ENCODE measurements around the gene MEG3. TPM values are rescaled to one million over a fixed set of nuclear protein-coding genes. Genes with fewer than 3 reads are reported as not detected.

MEG3 gene
- total and polyA plus RNA-seq, 4 experiments from 2014 or later, result not detected

DNA sequence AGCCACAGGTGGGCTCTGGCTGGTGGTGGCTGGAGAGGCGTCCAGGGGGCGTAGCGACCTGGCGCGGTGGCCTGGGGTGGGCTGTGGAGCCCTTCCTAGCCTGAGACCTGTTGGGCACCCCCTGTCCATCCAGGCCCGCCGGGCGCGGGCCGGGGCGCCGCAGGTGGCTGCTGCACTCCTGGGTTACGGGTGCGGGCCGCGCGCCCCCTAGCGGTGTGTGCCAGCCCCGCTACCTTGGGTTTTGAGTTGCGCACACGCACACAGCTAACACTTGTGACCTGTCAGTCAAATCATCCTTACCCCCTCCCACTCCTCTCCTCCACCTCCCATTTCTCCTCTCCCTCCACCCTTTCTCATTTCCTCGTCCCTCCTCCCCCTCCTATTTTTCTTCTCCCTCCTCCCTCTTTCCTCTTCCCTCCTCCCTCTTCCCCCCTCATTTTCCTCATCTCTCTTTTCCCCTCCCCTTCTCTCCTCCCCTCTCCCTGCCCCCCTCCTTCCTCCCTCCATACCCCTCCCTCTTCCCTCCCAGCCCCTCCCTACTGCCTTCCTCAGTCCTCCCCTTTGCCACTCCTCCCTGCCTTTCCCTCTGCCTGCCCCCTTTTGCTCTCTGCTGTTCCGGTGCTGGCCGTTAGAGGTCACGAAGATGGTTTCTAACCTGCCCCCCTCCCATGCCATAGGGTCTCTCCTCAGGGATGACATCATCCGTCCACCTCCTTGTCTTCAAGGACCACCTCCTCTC, 2.3 kb downstream of the MEG3 start:
- Histone ChIP-seq H3K4me1 (ENCODE audit: insufficient read depth, low read length) (no peaks in the 10 kb centered on the region), H3K27ac (ENCODE audit: low read depth, low read length) (no peak overlapping the region), H3K27me3 (ENCODE audit: insufficient read depth, low read length) (no peaks in the 10 kb centered on the region), H3K4me3 (ENCODE audit: low read length in 2 of 2) (no peak overlapping the region), H3K9me3 (ENCODE audit: control insufficient read depth in 1 of 2, low read length in 2 of 2) (no peaks in the 10 kb centered on the region), H3K36me3 (ENCODE audit: insufficient read depth, low read length) (no peaks in the 10 kb centered on the region)
- Mint-ChIP-seq H3K4me3 (no peak overlapping the region), H3K9me3 (peaks cover 0 to 6% (median 0%) of the 10 kb centered on the region in 8 donors), H3K4me1 (peaks cover 0 to 16% (median 4%) of the 10 kb centered on the region in 4 donors), H3K36me3 (no peaks in the 10 kb centered on the region), H3K27me3 (peaks cover 20 to 32% of the 10 kb centered on the region in 2 donors), H3K27ac (no peak overlapping the region)
- DNase-seq, result no peak
- POLR2A ChIA-PET (ENCODE audit: partially characterized antibody), result no interaction called here
- intact Hi-C loops (cut with micrococcal nuclease), result no loop called here
- CTCF ChIA-PET (ENCODE audit: partially characterized antibody), result no interaction called here

GRCh38 chr14:100830681-100831080, 4.8 kb downstream of the MEG3 start:
- Histone ChIP-seq H3K27me3 (ENCODE audit: insufficient read depth, low read length) (no peaks in the 10 kb centered on the region), H3K9me3 (ENCODE audit: control insufficient read depth in 1 of 2, low read length in 2 of 2) (no peaks in the 10 kb centered on the region), H3K4me3 (ENCODE audit: low read length in 2 of 2) (no peak overlapping the region), H3K27ac (ENCODE audit: low read depth, low read length) (no peak overlapping the region), H3K36me3 (ENCODE audit: insufficient read depth, low read length) (no peaks in the 10 kb centered on the region), H3K4me1 (ENCODE audit: insufficient read depth, low read length) (no peaks in the 10 kb centered on the region)
- POLR2A ChIA-PET (ENCODE audit: partially characterized antibody), result no interaction called here
- peaks cover 0 to 10% (median 2%) of the 10 kb centered on the region in 4 donors for H3K4me1 Mint-ChIP-seq
- H3K27ac Mint-ChIP-seq, result no peak overlapping the region
- CTCF ChIA-PET (ENCODE audit: partially characterized antibody), result no interaction called here
- no peak overlapping the region for H3K4me3 Mint-ChIP-seq
- no peak for DNase-seq
- H3K36me3 Mint-ChIP-seq, result no peaks in the 10 kb centered on the region
- peaks cover 0 to 5% (median 0%) of the 10 kb centered on the region in 8 donors for H3K9me3 Mint-ChIP-seq
- intact Hi-C loops (cut with micrococcal nuclease), result no loop called here
- H3K27me3 Mint-ChIP-seq, result peaks cover 26 to 28% of the 10 kb centered on the region in 2 donors

DNA sequence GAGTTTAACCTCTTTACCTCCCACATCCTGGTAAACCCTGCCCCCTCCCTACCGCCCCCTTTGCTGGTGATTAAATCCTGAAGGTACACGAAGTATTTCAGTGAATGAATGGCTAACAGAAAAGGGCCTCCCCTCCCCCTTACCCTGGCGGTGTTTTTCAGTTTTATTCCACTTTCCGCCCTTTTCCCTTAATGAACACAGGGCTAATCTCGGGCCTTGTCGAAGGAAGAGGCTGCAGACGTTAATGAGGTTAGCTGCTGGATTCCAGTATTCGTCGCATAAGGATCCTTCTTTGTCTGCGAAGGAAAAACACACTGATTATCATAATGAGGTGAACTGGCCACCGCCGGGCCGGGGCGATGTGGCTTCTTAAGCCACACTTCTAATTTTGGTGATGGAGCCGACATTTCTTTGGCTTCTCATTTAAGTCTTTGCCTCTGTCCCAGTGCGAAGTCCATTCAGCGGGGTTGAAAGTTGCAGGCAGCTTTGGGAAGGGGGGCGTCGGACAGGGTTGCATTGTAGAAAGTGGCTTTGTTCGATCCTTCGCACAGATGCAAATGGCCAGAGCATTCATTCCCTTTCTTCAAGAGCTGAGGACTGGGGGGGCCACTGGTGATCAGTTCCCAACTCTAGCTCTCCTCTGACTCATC, 6.5 kb downstream of the MEG3 start:
- Histone ChIP-seq H3K27me3 (ENCODE audit: insufficient read depth, low read length) (no peaks in the 10 kb centered on the region), H3K36me3 (ENCODE audit: insufficient read depth, low read length) (no peaks in the 10 kb centered on the region), H3K9me3 (ENCODE audit: control insufficient read depth in 1 of 2, low read length in 2 of 2) (no peaks in the 10 kb centered on the region), H3K27ac (ENCODE audit: low read depth, low read length) (no peak overlapping the region), H3K4me1 (ENCODE audit: insufficient read depth, low read length) (no peaks in the 10 kb centered on the region), H3K4me3 (ENCODE audit: low read length in 2 of 2) (no peak overlapping the region)
- peaks cover 0 to 3% (median 0%) of the 10 kb centered on the region in 8 donors for H3K9me3 Mint-ChIP-seq
- ChIA-PET POLR2A (ENCODE audit: partially characterized antibody) (no interaction called here), CTCF (ENCODE audit: partially characterized antibody) (no interaction called here)
- H3K4me3 Mint-ChIP-seq, result no peak overlapping the region
- intact Hi-C loops (cut with micrococcal nuclease), result no loop called here
- no peaks in the 10 kb centered on the region for H3K36me3 Mint-ChIP-seq
- H3K4me1 Mint-ChIP-seq, result no peaks in the 10 kb centered on the region
- H3K27ac Mint-ChIP-seq, result no peak overlapping the region
- DNase-seq, result no peak
- H3K27me3 Mint-ChIP-seq, result peaks cover 21 to 28% of the 10 kb centered on the region in 2 donors

- no peak overlapping the region for H3K4me3 Mint-ChIP-seq
- CTCF ChIA-PET (ENCODE audit: partially characterized antibody), result no interaction called here
Observed at GRCh38 chr14:100834082-100834793, 8.3 kb downstream of the MEG3 start.

GRCh38 chr14:100834794-100835547, 9.1 kb downstream of the MEG3 start:
- Mint-ChIP-seq H3K27ac (no peak overlapping the region), H3K4me3 (no peak overlapping the region), H3K36me3 (no peaks in the 10 kb centered on the region), H3K4me1 (no peaks in the 10 kb centered on the region), H3K9me3 (no peaks in the 10 kb centered on the region), H3K27me3 (peaks cover 10 to 18% of the 10 kb centered on the region in 2 donors)
- H3K36me3 ChIP-seq (ENCODE audit: insufficient read depth, low read length), result no peaks in the 10 kb centered on the region
- no peaks in the 10 kb centered on the region for H3K27me3 ChIP-seq (ENCODE audit: insufficient read depth, low read length)
- H3K4me3 ChIP-seq (ENCODE audit: low read length in 2 of 2), result no peak overlapping the region
- H3K27ac ChIP-seq (ENCODE audit: low read depth, low read length), result no peak overlapping the region
- DNase-seq, result no peak
- no peaks in the 10 kb centered on the region for H3K9me3 ChIP-seq (ENCODE audit: control insufficient read depth in 1 of 2, low read length in 2 of 2)
- POLR2A ChIA-PET (ENCODE audit: partially characterized antibody), result no interaction called here
- intact Hi-C loops (cut with micrococcal nuclease), result no loop called here
- H3K4me1 ChIP-seq (ENCODE audit: insufficient read depth, low read length), result no peaks in the 10 kb centered on the region
- CTCF ChIA-PET (ENCODE audit: partially characterized antibody), result no interaction called here

More at GRCh38 chr14:100834082-100834793, 8.3 kb downstream of the MEG3 start:
- Mint-ChIP-seq H3K27me3 (peaks cover 16 to 23% of the 10 kb centered on the region in 2 donors), H3K9me3 (no peaks in the 10 kb centered on the region), H3K27ac (no peak overlapping the region), H3K36me3 (no peaks in the 10 kb centered on the region), H3K4me1 (no peaks in the 10 kb centered on the region)
- H3K4me1 ChIP-seq (ENCODE audit: insufficient read depth, low read length), result no peaks in the 10 kb centered on the region
- H3K27ac ChIP-seq (ENCODE audit: low read depth, low read length), result no peak overlapping the region
- no peaks in the 10 kb centered on the region for H3K36me3 ChIP-seq (ENCODE audit: insufficient read depth, low read length)
- POLR2A ChIA-PET (ENCODE audit: partially characterized antibody), result no interaction called here
- DNase-seq, result no peak
- H3K9me3 ChIP-seq (ENCODE audit: control insufficient read depth in 1 of 2, low read length in 2 of 2), result no peaks in the 10 kb centered on the region
- intact Hi-C loops (cut with micrococcal nuclease), result no loop called here
- no peak overlapping the region for H3K4me3 ChIP-seq (ENCODE audit: low read length in 2 of 2)
- no peaks in the 10 kb centered on the region for H3K27me3 ChIP-seq (ENCODE audit: insufficient read depth, low read length)

DNA sequence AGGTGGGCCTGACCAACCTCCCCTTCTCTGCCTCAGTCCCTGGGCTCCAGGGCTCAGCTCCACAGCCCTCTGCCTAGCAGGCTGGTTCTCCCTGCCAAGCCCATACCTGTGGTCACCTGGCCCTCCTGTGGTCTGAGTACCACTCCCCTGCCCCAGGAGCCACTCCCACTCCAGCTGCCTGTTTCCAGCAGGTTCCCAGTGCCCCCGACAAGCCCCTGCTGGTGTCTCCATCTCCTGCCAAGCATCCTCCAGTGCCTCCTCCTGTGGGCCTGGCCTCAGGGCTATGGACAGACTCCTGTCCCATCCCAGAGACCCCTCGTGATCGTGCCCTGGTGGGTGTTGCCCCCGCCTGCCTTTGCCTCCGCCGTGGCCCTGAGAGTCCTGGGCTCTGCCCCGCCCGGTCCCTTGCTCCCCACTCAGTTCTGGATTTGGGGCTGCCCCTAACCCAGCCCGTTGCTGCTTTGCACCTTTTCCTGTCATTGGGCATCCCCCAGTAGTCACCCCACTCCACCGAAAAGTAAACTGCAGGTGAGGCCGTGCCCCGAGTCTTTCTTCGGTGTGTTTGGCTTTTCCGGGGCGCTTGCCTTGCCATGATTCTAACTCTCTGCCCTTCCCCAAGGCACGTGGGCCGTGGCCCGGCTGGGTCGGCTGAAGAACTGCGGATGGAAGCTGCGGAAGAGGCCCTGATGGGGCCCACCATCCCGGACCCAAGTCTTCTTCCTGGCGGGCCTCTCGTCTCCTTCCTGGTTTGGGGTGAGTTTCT, 9.8 kb downstream of the MEG3 start:
- no peaks in the 10 kb centered on the region for H3K27me3 ChIP-seq (ENCODE audit: insufficient read depth, low read length)
- Mint-ChIP-seq H3K36me3 (no peaks in the 10 kb centered on the region), H3K27me3 (peaks cover 10 to 18% of the 10 kb centered on the region in 2 donors), H3K4me1 (no peaks in the 10 kb centered on the region), H3K9me3 (no peaks in the 10 kb centered on the region), H3K4me3 (no peak overlapping the region), H3K27ac (no peak overlapping the region)
- DNase-seq, result no peak
- no peak overlapping the region for H3K27ac ChIP-seq (ENCODE audit: low read depth, low read length)
- ChIA-PET POLR2A (ENCODE audit: partially characterized antibody) (no interaction called here), CTCF (ENCODE audit: partially characterized antibody) (no interaction called here)
- no peaks in the 10 kb centered on the region for H3K4me1 ChIP-seq (ENCODE audit: insufficient read depth, low read length)
- intact Hi-C loops (cut with micrococcal nuclease), result no loop called here
- no peaks in the 10 kb centered on the region for H3K36me3 ChIP-seq (ENCODE audit: insufficient read depth, low read length)
- no peaks in the 10 kb centered on the region for H3K9me3 ChIP-seq (ENCODE audit: control insufficient read depth in 1 of 2, low read length in 2 of 2)
- no peak overlapping the region for H3K4me3 ChIP-seq (ENCODE audit: low read length in 2 of 2)
